Tibial nerve (tissue), 4 donors: ENCODE results near the gene TAS2R1. TPM values are rescaled to one million over a fixed set of nuclear protein-coding genes. Genes with fewer than 3 reads are reported as not detected.

Experiments used
- DNase-seq, 2 donors: peaks; one replicate each; pipeline ENCODE4 v3.0.0-alpha.2; 2019; ENCODE audit warnings: low spot score in 2 of 2
- H3K27ac ChIP-seq, 4 donors: fragments of 200-600 bp; sonication (generic) in 3 of 4; one replicate each; pipeline ENCODE4 v1.5.1; 2017 to 2019; ENCODE audit warnings: mild to moderate bottlenecking in 1 of 4
- H3K27me3 ChIP-seq, 2 donors: fragments of 200-600 bp; sonication (generic) in 1 of 2; one replicate each; pipeline versions ENCODE4 v1.5.1 to v1.6.0; 2017 to 2019
- H3K36me3 ChIP-seq, 3 donors: fragments of 200-600 bp; sonication (generic); one replicate each; pipeline ENCODE4 v1.5.1; 2018 to 2019
- H3K4me1 ChIP-seq, 4 donors: fragments of 200-600 bp; sonication (generic) in 3 of 4; one replicate each; pipeline ENCODE4 v1.5.1; 2017 to 2019
- H3K4me3 ChIP-seq, 4 donors: fragments of 200-600 bp; sonication (generic) in 3 of 4; one replicate each; pipeline ENCODE4 v1.5.1; 2017 to 2019; ENCODE audit warnings: mild to moderate bottlenecking in 1 of 4, moderate library complexity in 1 of 4
- H3K9me3 ChIP-seq, 4 donors: fragments of 200-600 bp; sonication (generic) in 3 of 4; one replicate each; pipeline ENCODE4 v1.5.1; 2017 to 2019
- CTCF ChIP-seq, 5 experiments: fragments of 200-600 bp in 3 of 5; fragments of 450-650 bp in 2 of 5; sonication (generic) in 3 of 5; IDR thresholded peaks; one replicate each; pipeline ENCODE4 v1.5.1; 2016 to 2019; ENCODE audit warnings: antibody characterized with exemption in 5 of 5, mild to moderate bottlenecking in 3 of 5, moderate library complexity in 2 of 5
- EP300 ChIP-seq, 2 donors: sonication (generic); formaldehyde crosslinking; IDR thresholded peaks; one replicate each; pipeline ENCODE4 v1.6.1; 2017; ENCODE audit warnings: antibody characterized with exemption in 2 of 2, mild to moderate bottlenecking in 1 of 2
- POLR2A ChIP-seq, 2 donors: fragments of 450-650 bp; IDR thresholded peaks; one replicate each; pipeline ENCODE4 v1.6.1; 2017; ENCODE audit warnings: antibody characterized with exemption in 2 of 2, mild to moderate bottlenecking in 2 of 2, moderate library complexity in 2 of 2
- WGBS, 2 donors: methylation state at CpG; one replicate each; pipeline ENCODE4 v1.1.5; 2018; 5-methylcytosine and 5-hydroxymethylcytosine counted together
- total RNA-seq, 4 donors: library from RNA; depleted of rRNA; stranded (reverse); fragments of >200 nt; gene quantifications; one replicate each; pipeline ENCODE4 v1.1.0, GENCODE V29; 2016

Gene TAS2R1
- total RNA-seq, 4 donors from 2014 or later: not detected

GRCh38 chr5:9632495-9632894 is 2.3 kb upstream of the TAS2R1 start:
- no peak overlapping the region for H3K27ac ChIP-seq
- no peaks in the 10 kb centered on the region for H3K27me3 ChIP-seq
- peaks cover 0 to 25% (median 3%) of the 10 kb centered on the region in 4 donors for H3K9me3 ChIP-seq
- TF ChIP-seq EP300 (IDR thresholded peaks at IDR 0.05): no peak
- TF ChIP-seq CTCF (IDR thresholded peaks at IDR 0.05): no peak
- TF ChIP-seq POLR2A (IDR thresholded peaks at IDR 0.05): no peak
- no peaks in the 10 kb centered on the region for H3K4me1 ChIP-seq
- no peak for DNase-seq
- WGBS, 2 donors: 73 to 85% methylated on average over 2 of the region's 2 CpGs
- no peaks in the 10 kb centered on the region for H3K36me3 ChIP-seq
- no peak overlapping the region for H3K4me3 ChIP-seq

- Histone ChIP-seq H3K4me1 (peaks cover 0 to 3% (median 0%) of the 10 kb centered on the region in 4 donors), H3K27me3 (no peaks in the 10 kb centered on the region), H3K36me3 (no peaks in the 10 kb centered on the region), H3K27ac (no peak overlapping the region), H3K9me3 (no peaks in the 10 kb centered on the region), H3K4me3 (no peak overlapping the region)
- DNase-seq: no peak
- 72 to 77% methylated on average over 5 of the region's 5 CpGs for WGBS, 2 donors
- TF ChIP-seq EP300 (IDR thresholded peaks at IDR 0.05) (no peak), POLR2A (IDR thresholded peaks at IDR 0.05) (no peak), CTCF (IDR thresholded peaks at IDR 0.05) (no peak)
Measured at GRCh38 chr5:9627541-9627940, 2.6 kb downstream of the TAS2R1 start.

GRCh38 chr5:9626955-9627354 is 3.2 kb downstream of the TAS2R1 start:
- no peak overlapping the region for H3K27ac ChIP-seq
- no peak for DNase-seq
- H3K4me1 ChIP-seq: peaks cover 0 to 3% (median 0%) of the 10 kb centered on the region in 4 donors
- WGBS, 2 donors: 78 to 79% methylated on average over 6 of the region's 6 CpGs
- H3K9me3 ChIP-seq: no peaks in the 10 kb centered on the region
- H3K27me3 ChIP-seq: no peaks in the 10 kb centered on the region
- no peak overlapping the region for H3K4me3 ChIP-seq
- no peaks in the 10 kb centered on the region for H3K36me3 ChIP-seq
- TF ChIP-seq POLR2A (IDR thresholded peaks at IDR 0.05): no peak
- TF ChIP-seq CTCF (IDR thresholded peaks at IDR 0.05): no peak
- no peak for TF ChIP-seq EP300 (IDR thresholded peaks at IDR 0.05)

GRCh38 chr5:9625731-9626130 is 4.4 kb downstream of the TAS2R1 start:
- no peak for TF ChIP-seq EP300 (IDR thresholded peaks at IDR 0.05)
- TF ChIP-seq CTCF (IDR thresholded peaks at IDR 0.05): no peak
- TF ChIP-seq POLR2A (IDR thresholded peaks at IDR 0.05): no peak
- Histone ChIP-seq H3K9me3 (no peaks in the 10 kb centered on the region), H3K4me1 (peaks cover 0 to 10% (median 0%) of the 10 kb centered on the region in 4 donors), H3K27ac (no peak overlapping the region), H3K36me3 (no peaks in the 10 kb centered on the region), H3K27me3 (no peaks in the 10 kb centered on the region), H3K4me3 (no peak overlapping the region)
- 84 to 87% methylated on average over 2 of the region's 2 CpGs for WGBS, 2 donors
- DNase-seq: no peak

- no peak for DNase-seq
- H3K36me3 ChIP-seq: no peaks in the 10 kb centered on the region
- TF ChIP-seq CTCF (IDR thresholded peaks at IDR 0.05): no peak
- no peak for TF ChIP-seq EP300 (IDR thresholded peaks at IDR 0.05)
- TF ChIP-seq POLR2A (IDR thresholded peaks at IDR 0.05): no peak
- no peak overlapping the region for H3K4me3 ChIP-seq
- peaks cover 0 to 10% (median 0%) of the 10 kb centered on the region in 4 donors for H3K4me1 ChIP-seq
- H3K27me3 ChIP-seq: no peaks in the 10 kb centered on the region
- no peak overlapping the region for H3K27ac ChIP-seq
- H3K9me3 ChIP-seq: no peaks in the 10 kb centered on the region
- 64 to 69% methylated on average over 5 of the region's 5 CpGs for WGBS, 2 donors
Measured at GRCh38 chr5:9625286-9625685, 4.9 kb downstream of the TAS2R1 start.
